ENCODE measurements around the gene MTMR3.

- TF ChIP-seq CTCF (IDR thresholded peaks at IDR 0.05; ENCODE audit: low read depth, low read length, poor library complexity, severe bottlenecking) (no peak), EZH2phosphoT487 (IDR thresholded peaks at IDR 0.05; ENCODE audit: borderline replicate concordance, low read length) (no peak)
Observed at GRCh38 chr22:29937940-29938693, 55.1 kb downstream of the MTMR3 start.

Data from DOHH2 (cell line).